22Rv1 (cell line): ENCODE measurements around the gene TREML2.

Experiments
- CTCF ChIP-seq: fragments of 450-650 bp; IDR thresholded peaks from 2 replicates; pipeline ENCODE4 v1.5.1; 2017; ENCODE audit warnings: mild to moderate bottlenecking
- ZFX ChIP-seq: fragments of 450-650 bp; IDR thresholded peaks from 2 replicates; pipeline ENCODE4 v1.6.1; 2017; ENCODE audit warnings: antibody characterized with exemption, borderline replicate concordance

- no peak for TF ChIP-seq CTCF
- TF ChIP-seq ZFX, result no peak
Measured at GRCh38 chr6:41199552-41200246, 1.2 kb downstream of the TREML2 start.
